Testis (tissue), 3 donors: ENCODE data around the gene PPARG. TPM values are rescaled to one million over a fixed set of nuclear protein-coding genes. Genes with fewer than 3 reads are reported as not detected.

Source experiments
- DNase-seq: peaks from one replicate; pipeline ENCODE4 v3.0.0-alpha.2; 2019
- H3K27ac ChIP-seq, 2 donors: fragments of 200-600 bp; sonication (generic); one replicate each; pipeline ENCODE4 v1.5.1; 2019
- H3K27me3 ChIP-seq: fragments of 200-600 bp; sonication (generic); one replicate; pipeline ENCODE4 v1.5.1; 2019
- H3K36me3 ChIP-seq: fragments of 200-600 bp; sonication (generic); one replicate; pipeline ENCODE4 v1.5.1; 2017; ENCODE audit warnings: low read depth; ENCODE audit errors: missing control alignments
- H3K4me1 ChIP-seq: fragments of 200-600 bp; sonication (generic); one replicate; pipeline ENCODE4 v1.5.1; 2019
- H3K4me3 ChIP-seq, 2 donors: fragments of 200-600 bp; sonication (generic); one replicate each; pipeline ENCODE4 v1.5.1; 2017 to 2019
- H3K9me3 ChIP-seq: fragments of 200-600 bp; sonication (generic); one replicate; pipeline ENCODE4 v1.5.1; 2017
- POLR2A ChIP-seq: fragments of 450-650 bp; IDR thresholded peaks from one replicate; pipeline ENCODE4 v1.6.1; 2017; ENCODE audit warnings: antibody characterized with exemption, mild to moderate bottlenecking, moderate library complexity
- WGBS, 2 donors: methylation state at CpG; one replicate each; pipeline ENCODE4 v1.1.5; 2018; 5-methylcytosine and 5-hydroxymethylcytosine counted together
- intact Hi-C: fragments of 100-400 bp; cut with DNase I; formaldehyde crosslinking; loops from one replicate; pipeline ENCODE4 v1.15.1; 2023; ENCODE audit warnings: low total_unique reads
- polyA plus RNA-seq: library from polyadenylated mRNA; stranded (reverse); fragments of 350-450 nt; fragmentation: Illumina TruSeq; extraction: RNeasy Lipid Tissue Mini Kit (QIAGEN cat#74804); gene quantifications from one replicate; pipeline ENCODE4 v1.2.3, GENCODE V29; 2014; ENCODE audit warnings: low read depth, low replicate concordance; ENCODE audit not compliant: insufficient read depth
- total RNA-seq, 2 donors: library from RNA; depleted of rRNA; stranded (reverse); fragments of >200 nt; gene quantifications; one replicate each; pipeline ENCODE4 v1.2.3, GENCODE V29; 2016
- TF ChIP-seq, protein P1 (sequence below), 3 experiments: fragments of 450-650 bp in 2 of 3; fragments of 200-600 bp in 1 of 3; sonication (generic) in 1 of 3; IDR thresholded peaks; one replicate each; pipeline ENCODE4 v1.5.1; 2016 to 2019; ENCODE audit warnings: antibody characterized with exemption in 3 of 3, mild to moderate bottlenecking in 2 of 3, moderate library complexity in 1 of 3

The PPARG gene
- total and polyA plus RNA-seq, 3 donors from 2014 or later, result 12.1 to 18.7 (median 17.6) TPM

DNA sequence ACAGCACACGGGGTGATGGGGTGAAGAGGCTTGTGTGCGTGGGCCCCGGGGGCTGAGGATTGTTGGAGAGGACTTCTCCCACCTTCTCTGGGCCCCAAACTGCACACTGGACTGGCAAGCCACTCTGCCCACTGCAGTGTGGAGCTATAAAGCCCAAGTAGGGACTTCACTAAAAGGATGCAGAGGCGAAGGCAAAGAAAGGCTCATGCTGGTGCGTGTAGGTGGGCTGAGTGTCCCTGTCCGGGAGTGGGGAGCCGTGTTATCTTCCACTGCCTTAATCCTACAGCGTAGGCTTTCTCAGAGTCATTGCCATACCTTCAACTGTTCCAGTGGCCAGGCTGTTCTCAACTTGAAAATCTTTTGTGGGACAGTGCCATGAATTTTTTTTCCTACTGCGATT is 3.9 kb downstream of the PPARG start:
- TF ChIP-seq, protein P1, sequence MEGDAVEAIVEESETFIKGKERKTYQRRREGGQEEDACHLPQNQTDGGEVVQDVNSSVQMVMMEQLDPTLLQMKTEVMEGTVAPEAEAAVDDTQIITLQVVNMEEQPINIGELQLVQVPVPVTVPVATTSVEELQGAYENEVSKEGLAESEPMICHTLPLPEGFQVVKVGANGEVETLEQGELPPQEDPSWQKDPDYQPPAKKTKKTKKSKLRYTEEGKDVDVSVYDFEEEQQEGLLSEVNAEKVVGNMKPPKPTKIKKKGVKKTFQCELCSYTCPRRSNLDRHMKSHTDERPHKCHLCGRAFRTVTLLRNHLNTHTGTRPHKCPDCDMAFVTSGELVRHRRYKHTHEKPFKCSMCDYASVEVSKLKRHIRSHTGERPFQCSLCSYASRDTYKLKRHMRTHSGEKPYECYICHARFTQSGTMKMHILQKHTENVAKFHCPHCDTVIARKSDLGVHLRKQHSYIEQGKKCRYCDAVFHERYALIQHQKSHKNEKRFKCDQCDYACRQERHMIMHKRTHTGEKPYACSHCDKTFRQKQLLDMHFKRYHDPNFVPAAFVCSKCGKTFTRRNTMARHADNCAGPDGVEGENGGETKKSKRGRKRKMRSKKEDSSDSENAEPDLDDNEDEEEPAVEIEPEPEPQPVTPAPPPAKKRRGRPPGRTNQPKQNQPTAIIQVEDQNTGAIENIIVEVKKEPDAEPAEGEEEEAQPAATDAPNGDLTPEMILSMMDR (IDR thresholded peaks at IDR 0.05), result no peak
- no peak for TF ChIP-seq POLR2A
- H3K9me3 ChIP-seq, result no peaks in the 10 kb centered on the region
- no peaks in the 10 kb centered on the region for H3K4me1 ChIP-seq
- intact Hi-C loops, result no loop called here
- H3K27ac ChIP-seq, result no peak overlapping the region
- H3K4me3 ChIP-seq, result no peak overlapping the region
- H3K27me3 ChIP-seq, result no peaks in the 10 kb centered on the region
- no peaks in the 10 kb centered on the region for H3K36me3 ChIP-seq
- 80 to 82% methylated on average over 9 of the region's 9 CpGs for WGBS, 2 donors
- DNase-seq, result no peak

DNA sequence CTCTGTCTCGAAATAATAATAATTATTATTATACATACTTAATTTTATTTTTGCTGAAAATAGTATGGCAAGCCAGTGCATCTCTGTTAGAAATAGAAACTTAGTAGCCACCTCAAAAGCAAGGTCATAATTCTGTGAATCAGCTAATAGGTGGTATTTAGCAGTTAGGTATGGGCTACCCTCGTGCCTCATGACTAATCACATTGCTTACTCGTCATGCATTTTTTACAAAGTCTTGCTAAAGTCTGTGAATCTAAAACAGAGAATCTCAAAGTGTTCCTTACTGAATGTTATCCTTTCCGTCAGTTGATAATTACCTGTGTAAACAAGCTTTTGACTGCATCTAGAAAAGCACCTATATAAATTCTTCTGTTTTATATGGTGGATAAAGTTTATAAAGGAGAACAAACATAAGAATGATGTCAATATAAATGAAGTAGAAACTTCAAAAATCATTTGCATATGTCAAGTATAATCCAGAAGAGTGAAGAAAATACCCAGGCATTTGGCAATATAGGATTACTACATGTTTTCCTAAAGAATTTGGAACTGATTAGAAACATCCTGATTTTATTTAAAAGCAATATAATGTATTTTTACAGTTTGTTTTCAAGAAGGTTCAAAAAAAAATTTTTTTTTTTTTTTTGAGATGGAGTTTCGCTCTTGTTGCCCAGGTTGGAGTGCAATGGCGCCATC is 6.2 kb downstream of the PPARG start:
- H3K36me3 ChIP-seq, result no peaks in the 10 kb centered on the region
- H3K9me3 ChIP-seq, result no peaks in the 10 kb centered on the region
- 89 to 93% methylated on average over 6 of the region's 6 CpGs for WGBS, 2 donors
- intact Hi-C loops, result no loop called here
- H3K4me1 ChIP-seq, result no peaks in the 10 kb centered on the region
- TF ChIP-seq, protein P1 (IDR thresholded peaks at IDR 0.05), result no peak
- TF ChIP-seq POLR2A, result no peak
- no peaks in the 10 kb centered on the region for H3K27me3 ChIP-seq
- no peak for DNase-seq
- H3K4me3 ChIP-seq, result no peak overlapping the region
- no peak overlapping the region for H3K27ac ChIP-seq

DNA sequence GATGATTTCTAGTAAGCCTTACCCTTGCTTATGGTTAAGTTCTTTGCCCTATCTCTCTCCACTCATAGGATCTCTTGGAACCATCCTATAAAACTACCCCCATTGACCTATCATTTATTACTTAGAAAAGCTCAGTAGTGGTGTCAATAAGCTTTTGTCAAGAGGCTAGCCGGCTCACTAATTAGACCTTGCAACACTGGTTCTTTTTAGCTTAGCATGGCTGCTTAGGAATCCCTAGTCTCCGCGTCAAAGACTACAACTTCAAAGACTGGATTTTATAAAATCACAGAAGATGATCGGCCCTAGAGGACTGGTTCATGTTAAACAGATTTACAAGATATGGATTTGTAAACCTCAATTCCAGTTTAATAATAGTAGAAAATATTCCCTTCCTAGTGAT is 7.6 kb downstream of the PPARG start:
- H3K36me3 ChIP-seq, result no peaks in the 10 kb centered on the region
- no peaks in the 10 kb centered on the region for H3K27me3 ChIP-seq
- TF ChIP-seq POLR2A, result no peak
- TF ChIP-seq, protein P1 (IDR thresholded peaks at IDR 0.05), result no peak
- DNase-seq, result no peak
- H3K9me3 ChIP-seq, result no peaks in the 10 kb centered on the region
- H3K4me3 ChIP-seq, result no peak overlapping the region
- H3K27ac ChIP-seq, result no peak overlapping the region
- 87 to 90% methylated on average over 4 of the region's 4 CpGs for WGBS, 2 donors
- intact Hi-C loops, result no loop called here
- no peaks in the 10 kb centered on the region for H3K4me1 ChIP-seq

DNA sequence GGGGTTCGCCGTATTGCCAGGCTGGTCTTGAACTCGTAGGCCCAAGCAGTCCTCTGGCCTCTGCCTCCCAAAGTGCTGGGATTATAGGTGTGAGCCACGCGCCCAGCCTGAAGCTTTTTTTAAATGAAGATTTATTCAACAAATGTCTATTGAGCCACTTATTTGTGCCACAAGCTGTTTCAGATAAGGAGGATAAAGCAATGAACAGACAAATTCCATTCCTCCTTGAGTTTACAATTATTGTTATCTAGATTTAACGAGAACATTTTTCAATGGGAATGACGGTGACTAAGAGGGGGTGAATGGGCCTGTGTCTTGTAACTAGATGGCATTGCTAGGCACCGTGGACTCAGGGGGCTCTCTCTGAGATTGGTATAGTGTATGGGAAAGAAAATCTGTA is 10.2 kb downstream of the PPARG start:
- intact Hi-C loops, result no loop called here
- TF ChIP-seq, protein P1 (IDR thresholded peaks at IDR 0.05), result no peak
- TF ChIP-seq POLR2A, result no peak
- no peaks in the 10 kb centered on the region for H3K27me3 ChIP-seq
- 78 to 89% methylated on average over 8 of the region's 8 CpGs for WGBS, 2 donors
- no peaks in the 10 kb centered on the region for H3K36me3 ChIP-seq
- DNase-seq, result no peak
- H3K27ac ChIP-seq, result no peak overlapping the region
- H3K4me1 ChIP-seq, result no peaks in the 10 kb centered on the region
- H3K4me3 ChIP-seq, result no peak overlapping the region
- H3K9me3 ChIP-seq, result no peaks in the 10 kb centered on the region

GRCh38 chr3:12300137-12300536 is 11.3 kb downstream of the PPARG start:
- no peaks in the 10 kb centered on the region for H3K9me3 ChIP-seq
- no peak overlapping the region for H3K4me3 ChIP-seq
- no peaks in the 10 kb centered on the region for H3K36me3 ChIP-seq
- H3K4me1 ChIP-seq, result no peaks in the 10 kb centered on the region
- no peak for DNase-seq
- 91 to 92% methylated on average over 4 of the region's 4 CpGs for WGBS, 2 donors
- no peaks in the 10 kb centered on the region for H3K27me3 ChIP-seq
- no peak overlapping the region for H3K27ac ChIP-seq
- TF ChIP-seq, protein P1 (IDR thresholded peaks at IDR 0.05), result no peak
- no peak for TF ChIP-seq POLR2A
- intact Hi-C loops, result no loop called here
